ENCODE measurements around the gene EMILIN3. TPM values are rescaled to one million over a fixed set of nuclear protein-coding genes. Genes with fewer than 3 reads are reported as not detected.

EMILIN3 gene
- total and polyA plus RNA-seq, 2 of the 8 experiments (the other 6 are each of a cell fraction or from before 2014, with no cell fraction given) = 3.8 to 5.2 TPM

DNA sequence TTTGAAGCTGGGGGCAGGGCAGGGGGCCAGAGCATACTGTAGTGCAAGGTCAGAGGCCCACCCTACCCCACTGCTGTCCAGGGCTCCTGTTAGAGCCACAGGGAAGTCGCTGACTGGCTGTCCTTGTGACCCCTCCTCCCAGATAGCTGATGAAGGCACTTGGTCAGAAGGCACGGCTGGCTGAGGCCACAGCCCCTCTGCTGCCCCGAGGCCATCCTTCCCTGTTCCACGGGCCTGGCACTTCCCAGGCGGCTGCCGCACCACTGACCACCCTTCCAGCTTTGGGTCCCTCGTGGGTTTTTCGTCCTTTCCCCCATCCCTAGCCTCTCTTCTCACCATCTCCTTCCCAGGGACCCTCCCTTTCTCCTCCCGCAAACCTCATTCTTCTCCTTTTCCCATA lies 9.2 kb upstream of the EMILIN3 start:
- Histone ChIP-seq H3K56ac (replicated peaks; ENCODE audit: insufficient read length, low read depth, low read length) (no peak overlapping the region), H3K18ac (ENCODE audit: extremely low read depth, low read length) (no peak overlapping the region), H3K4me3 (ENCODE audit: extremely low read depth in 1 of 4, insufficient read depth in 2 of 4, low read depth in 3 of 4, low read length in 4 of 4) (no peak overlapping the region), H3K9me3 (ENCODE audit: insufficient read depth in 2 of 2, low read depth in 1 of 2, low read length in 1 of 2) (peaks cover 7 to 8% of the 10 kb centered on the region in 2 experiments; a peak in 3 of 4 replicates), H3K4ac (replicated peaks; ENCODE audit: insufficient read length, low read depth, low read length) (no peak overlapping the region), H2BK12ac (ENCODE audit: low read depth, low read length) (no peak overlapping the region), H3K4me2 (ENCODE audit: insufficient read depth in 1 of 2, low read depth in 2 of 2, low read length in 2 of 2) (no peak overlapping the region), H3K23me2 (ENCODE audit: low read depth, low read length) (no peaks in the 10 kb centered on the region), H4K5ac (ENCODE audit: insufficient read length, low read depth, low read length) (no peak overlapping the region), H3K14ac (ENCODE audit: insufficient read length) (no peak overlapping the region), H3K4me1 (replicated peaks in 1 of 4; ENCODE audit: control insufficient read depth in 3 of 4, insufficient read depth in 4 of 4, low read length in 3 of 4) (no peaks in the 10 kb centered on the region; a peak in 1 of 7 replicates), H3K27ac (ENCODE audit: low read depth, low read length) (no peak overlapping the region), H2BK5ac (ENCODE audit: low read depth, low read length) (no peak overlapping the region), H3K36me3 (ENCODE audit: control insufficient read depth in 2 of 4, insufficient read depth in 4 of 4, low read length in 3 of 4) (no peaks in the 10 kb centered on the region), H3K23ac (ENCODE audit: insufficient read length) (no peak overlapping the region), H4K20me1 (replicated peaks in 1 of 2; ENCODE audit: control insufficient read depth in 1 of 2, insufficient read depth in 2 of 2, low read length in 2 of 2) (no peaks in the 10 kb centered on the region), H2AK5ac (ENCODE audit: low read depth, low read length) (no peak overlapping the region), H2AFZ (ENCODE audit: low read length) (no peak overlapping the region), H4K8ac (ENCODE audit: extremely low read depth, insufficient read depth, low read length) (no peak overlapping the region), H3K9ac (replicated peaks in 1 of 4; ENCODE audit: extremely low read depth in 1 of 4, low read depth in 3 of 4, low read length in 3 of 4) (no peak overlapping the region), H4K91ac (replicated peaks; ENCODE audit: insufficient read length, low read length) (no peak overlapping the region), H2BK20ac (ENCODE audit: low read length) (no peak overlapping the region), H2BK120ac (replicated peaks; ENCODE audit: low read depth, low read length) (no peak overlapping the region), H3K79me2 (ENCODE audit: control insufficient read depth in 1 of 2, insufficient read depth in 2 of 2, low read length in 2 of 2) (no peaks in the 10 kb centered on the region), H3K79me1 (ENCODE audit: low read depth, low read length) (no peaks in the 10 kb centered on the region), H3K27me3 (replicated peaks in 1 of 4; ENCODE audit: control insufficient read depth in 3 of 4, extremely low read depth in 1 of 4, insufficient read depth in 3 of 4, low read length in 3 of 4) (no peaks in the 10 kb centered on the region), H2BK15ac (ENCODE audit: low read length) (no peak overlapping the region)
- ChIA-PET POLR2A (ENCODE audit: partially characterized antibody) (no interaction called here), CTCF (ENCODE audit: partially characterized antibody) (interaction anchor here (0.6 to 2.3 kb wide), 2 partner anchors 35 to 129 kb away, joined by 3 to 6 read pairs; partner anchors contain the start of gene LPIN3)
- TF ChIP-seq, protein P1, sequence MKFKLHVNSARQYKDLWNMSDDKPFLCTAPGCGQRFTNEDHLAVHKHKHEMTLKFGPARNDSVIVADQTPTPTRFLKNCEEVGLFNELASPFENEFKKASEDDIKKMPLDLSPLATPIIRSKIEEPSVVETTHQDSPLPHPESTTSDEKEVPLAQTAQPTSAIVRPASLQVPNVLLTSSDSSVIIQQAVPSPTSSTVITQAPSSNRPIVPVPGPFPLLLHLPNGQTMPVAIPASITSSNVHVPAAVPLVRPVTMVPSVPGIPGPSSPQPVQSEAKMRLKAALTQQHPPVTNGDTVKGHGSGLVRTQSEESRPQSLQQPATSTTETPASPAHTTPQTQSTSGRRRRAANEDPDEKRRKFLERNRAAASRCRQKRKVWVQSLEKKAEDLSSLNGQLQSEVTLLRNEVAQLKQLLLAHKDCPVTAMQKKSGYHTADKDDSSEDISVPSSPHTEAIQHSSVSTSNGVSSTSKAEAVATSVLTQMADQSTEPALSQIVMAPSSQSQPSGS (IDR thresholded peaks at IDR 0.05; ENCODE audit: low read length) = no peak
- TF ChIP-seq BRCA1 (IDR thresholded peaks at IDR 0.05; ENCODE audit: low read depth, low read length) (no peak), SP2 (IDR thresholded peaks at IDR 0.05; ENCODE audit: low read length) (no peak), BCL11A (IDR thresholded peaks at IDR 0.05; ENCODE audit: low read depth in 2 of 2, low read length in 2 of 2) (no peak), USF2 (IDR thresholded peaks at IDR 0.05; ENCODE audit: low read length) (no peak), GTF2F1 (IDR thresholded peaks at IDR 0.05; ENCODE audit: borderline replicate concordance, low read depth, low read length) (no peak)
- FAIRE-seq (no peak), DNase-seq (ENCODE audit: low read depth in 1 of 2, low spot score in 2 of 2) (no peak)
- WGBS, 2 experiments (ENCODE audit: extremely low coverage in 1 of 2, insufficient coverage in 1 of 2, insufficient read length in 1 of 2, insufficient replicate concordance in 2 of 2, low coverage in 1 of 2, low lambda C conversion rate in 2 of 2, missing lambda C conversion rate in 1 of 2) = 84% methylated on average over 9 of the region's 9 CpGs; no CpG with 5 or more reads in 1 of the 2 experiments

Data from H1 (cell line).